Effector CD4-positive, alpha-beta T cell (primary cell): Measurements from ENCODE around the gene RAB3GAP1.

Source experiments
- DNase-seq: peaks from one replicate; pipeline ENCODE4 v3.0.0-alpha.2; 2020

RAB3GAP1 gene

DNA sequence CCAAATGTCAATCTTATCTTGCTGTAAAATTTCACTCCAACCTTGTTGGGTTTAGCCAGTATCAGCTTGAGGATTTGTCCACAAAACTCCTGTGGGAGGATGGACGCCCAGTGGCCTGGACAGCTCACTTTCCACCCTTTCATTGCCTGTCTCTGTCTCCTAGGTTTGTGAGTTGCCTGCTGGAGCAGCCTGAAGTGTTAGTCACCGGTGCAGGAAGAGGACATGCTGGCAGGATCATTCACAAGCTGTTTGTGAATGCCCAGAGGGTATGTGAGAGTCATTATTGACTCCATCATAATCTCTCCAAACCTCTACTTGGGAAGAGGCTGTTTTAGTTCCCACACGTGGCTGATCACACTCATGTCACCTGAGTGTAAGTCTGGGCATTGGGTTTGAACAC lies 112.3 kb downstream of the RAB3GAP1 start:
- no peak for DNase-seq

DNA sequence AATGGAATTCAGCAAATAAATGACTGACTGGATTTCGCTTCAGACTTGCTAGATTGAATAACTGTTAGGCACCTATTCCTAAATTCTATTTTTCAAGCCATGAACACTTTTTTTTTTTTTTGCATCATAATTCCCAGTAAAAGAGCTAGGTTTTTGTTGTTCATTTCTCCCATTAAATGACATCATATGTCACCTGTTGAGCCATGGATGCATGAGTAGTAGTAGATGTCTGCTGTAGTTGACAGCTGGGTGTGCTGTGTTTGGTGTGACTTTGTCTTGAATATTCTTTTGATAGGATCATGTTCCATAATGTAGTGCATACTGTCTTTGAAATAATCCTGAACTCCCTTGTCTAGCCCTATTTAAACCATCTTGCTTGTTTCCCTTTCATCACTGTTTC lies 115.2 kb downstream of the RAB3GAP1 start:
- DNase-seq: no peak

DNA sequence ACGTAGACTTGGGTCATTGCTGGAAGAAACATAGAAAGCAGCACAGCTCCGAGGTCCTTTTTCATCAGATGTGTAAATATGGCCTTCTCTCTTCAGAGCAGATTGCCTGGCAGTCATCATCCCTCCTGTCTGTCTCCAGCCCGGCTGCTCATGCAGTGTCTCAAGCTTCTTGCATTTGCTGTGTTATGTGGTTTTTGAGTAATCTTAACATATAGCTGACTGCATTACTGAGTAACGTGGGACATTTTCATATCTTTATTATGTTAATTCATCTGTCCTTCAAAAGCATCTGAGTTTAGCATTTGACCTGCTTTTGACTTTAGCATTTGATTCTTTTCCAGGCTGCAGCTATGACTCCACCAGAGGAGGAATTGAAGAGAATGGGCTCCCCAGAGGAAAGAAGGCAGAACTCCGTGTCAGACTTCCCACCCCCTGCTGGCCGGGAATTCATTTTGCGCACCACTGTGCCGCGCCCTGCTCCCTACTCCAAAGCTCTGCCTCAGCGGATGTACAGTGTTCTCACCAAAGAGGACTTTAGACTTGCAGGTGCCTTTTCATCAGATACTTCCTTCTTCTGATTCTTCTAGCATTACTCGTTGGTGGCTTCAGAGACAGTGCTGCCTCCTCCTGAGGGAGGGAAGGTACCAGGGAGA lies 116.2 kb downstream of the RAB3GAP1 start:
- DNase-seq: no peak

DNA sequence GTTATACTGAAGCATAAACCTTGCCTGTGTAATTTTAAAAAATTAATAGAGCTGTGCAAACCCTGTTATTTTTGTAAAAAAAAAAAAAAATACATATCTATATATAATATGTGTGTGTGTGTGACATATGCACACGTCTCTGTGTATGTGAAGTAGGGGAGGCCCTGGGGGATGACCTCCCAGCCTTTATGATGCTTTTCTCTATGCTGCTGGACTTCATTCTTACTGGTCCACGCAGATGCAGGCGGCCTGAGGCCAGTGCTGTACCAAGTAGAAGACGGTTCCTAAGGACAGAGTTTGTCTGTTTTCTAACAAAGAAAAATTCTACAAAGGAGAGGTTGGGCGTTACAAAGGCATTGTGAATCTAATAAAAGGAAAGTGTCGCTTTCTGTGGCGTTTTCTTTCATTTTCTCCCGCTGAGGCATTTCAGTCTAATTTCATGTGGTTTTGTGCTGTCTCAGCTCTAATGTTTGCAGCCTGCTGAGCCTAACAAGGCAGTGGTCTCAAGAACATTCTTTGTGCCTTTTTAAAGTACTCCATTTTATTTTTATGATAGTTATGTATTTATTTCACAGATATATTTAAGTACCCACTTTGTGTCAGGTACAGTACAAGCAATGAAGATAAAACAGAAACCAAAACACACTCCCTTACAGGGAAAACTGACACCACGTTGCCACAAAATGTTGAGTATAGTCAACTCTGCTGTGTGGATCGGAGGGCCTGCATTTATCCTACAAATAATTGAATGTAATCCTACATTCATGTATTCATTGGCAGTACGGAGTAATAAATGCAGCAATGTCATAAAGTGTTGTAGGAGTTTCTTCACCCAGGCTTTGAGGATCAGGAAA lies 118.0 kb downstream of the RAB3GAP1 start:
- DNase-seq: no peak

GRCh38 chr2:135174049-135174809 lies 122.1 kb downstream of the RAB3GAP1 start:
- no peak for DNase-seq

DNA sequence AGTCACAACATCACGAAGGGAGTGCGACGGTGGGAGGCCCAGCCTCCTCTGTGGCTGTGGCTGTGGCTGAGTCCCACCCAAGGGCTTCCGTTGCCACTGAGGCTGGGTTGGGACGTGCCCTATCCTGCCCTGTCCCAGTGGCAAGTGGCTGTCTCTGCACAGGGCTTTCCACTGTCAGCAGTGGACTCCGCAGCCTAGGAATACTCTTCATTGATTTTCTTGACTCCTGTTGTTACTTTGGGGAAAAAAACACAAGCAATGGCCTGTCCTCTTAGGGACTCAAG lies 122.7 kb downstream of the RAB3GAP1 start:
- no peak for DNase-seq

- DNase-seq: no peak
Measured at GRCh38 chr2:135175177-135175576, 123.1 kb downstream of the RAB3GAP1 start.

DNA sequence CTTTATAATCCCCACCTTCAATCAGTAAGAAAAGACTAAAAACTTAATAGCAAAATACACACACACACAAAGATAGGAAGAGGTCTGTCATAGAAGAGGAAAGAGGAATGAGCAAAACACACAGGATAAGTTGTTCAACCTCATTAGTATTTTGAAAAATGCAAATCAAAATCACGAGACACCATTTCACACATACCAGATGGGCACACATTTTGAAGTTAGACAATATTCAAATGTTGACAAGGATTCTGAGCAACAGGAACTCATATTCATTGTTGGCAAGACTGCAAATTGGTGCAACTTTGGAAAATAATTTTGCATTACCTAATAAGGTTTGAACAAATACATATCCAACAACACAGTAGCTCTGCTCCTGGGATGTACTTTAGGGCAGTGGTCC lies 127.6 kb downstream of the RAB3GAP1 start:
- DNase-seq: no peak

- DNase-seq: no peak
Measured at GRCh38 chr2:135182190-135182589, 130.1 kb downstream of the RAB3GAP1 start.

DNA sequence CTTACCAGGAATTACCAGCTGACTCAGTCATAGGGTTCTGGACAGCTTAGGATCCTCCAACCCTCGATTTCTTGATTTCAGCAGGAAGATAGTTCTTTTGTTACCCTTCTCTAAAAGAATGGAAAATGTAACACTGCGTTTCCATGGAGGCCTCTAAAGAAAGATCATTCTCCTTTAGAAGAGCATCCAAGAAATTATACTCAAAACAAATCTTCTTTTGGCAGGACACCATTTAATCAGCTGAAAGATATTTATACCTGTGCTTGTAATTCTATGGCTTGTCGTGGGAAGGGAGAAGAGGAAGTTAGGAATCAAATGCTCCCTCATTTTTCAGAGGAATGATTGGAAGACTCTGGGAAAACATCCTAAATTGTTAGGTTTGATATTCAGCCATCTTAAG lies 130.5 kb downstream of the RAB3GAP1 start:
- no peak for DNase-seq

- DNase-seq: no peak
Measured at GRCh38 chr2:135183822-135184221, 131.7 kb downstream of the RAB3GAP1 start.

GRCh38 chr2:135186054-135186453 lies 134.0 kb downstream of the RAB3GAP1 start:
- no peak for DNase-seq

GRCh38 chr2:135187270-135187669 lies 135.2 kb downstream of the RAB3GAP1 start:
- DNase-seq: no peak

GRCh38 chr2:135189148-135189547 lies 137.1 kb downstream of the RAB3GAP1 start:
- DNase-seq: no peak

DNA sequence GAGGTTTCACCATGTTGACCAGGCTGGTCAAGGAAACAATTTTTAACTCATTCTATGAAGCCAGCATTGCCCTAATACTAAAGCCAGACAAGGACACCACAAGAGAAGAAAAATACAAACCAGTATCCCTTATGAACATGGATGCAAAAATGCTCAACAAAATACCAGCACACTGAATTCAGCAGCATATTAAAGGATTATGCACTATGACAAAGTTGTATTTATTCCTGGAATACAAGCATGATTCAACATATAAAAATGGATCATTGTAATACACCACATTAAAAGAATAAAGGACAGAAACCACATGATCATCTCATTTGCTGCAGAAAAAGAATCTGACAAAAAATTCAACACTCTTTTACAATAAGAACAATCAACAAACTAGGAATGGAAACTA lies 138.7 kb downstream of the RAB3GAP1 start:
- no peak for DNase-seq

- no peak for DNase-seq
Measured at GRCh38 chr2:135198481-135198880, 146.4 kb downstream of the RAB3GAP1 start.

DNA sequence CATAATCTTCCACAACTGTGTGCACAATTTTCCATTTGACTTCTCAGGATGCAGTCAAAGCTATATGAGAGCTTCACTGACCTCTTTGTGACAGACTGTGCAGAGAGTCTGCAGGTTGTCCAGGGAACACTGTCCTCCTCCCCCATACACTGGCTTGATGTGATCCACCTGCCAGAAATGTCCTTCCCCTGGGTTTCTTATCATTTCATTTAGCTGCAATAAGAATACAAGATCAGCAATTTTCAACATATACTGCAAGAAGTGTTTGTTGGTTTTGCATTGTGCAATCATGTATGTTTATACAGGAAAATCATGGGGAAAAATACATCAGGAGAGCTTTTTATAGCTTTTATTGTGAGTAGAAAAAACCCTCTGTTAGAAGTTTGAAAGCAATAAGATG lies 150.7 kb downstream of the RAB3GAP1 start:
- DNase-seq: no peak

- no peak for DNase-seq
Measured at GRCh38 chr2:135203944-135204343, 151.9 kb downstream of the RAB3GAP1 start.

- DNase-seq: no peak
Measured at GRCh38 chr2:135208016-135208415, 155.9 kb downstream of the RAB3GAP1 start.

- DNase-seq: no peak
Measured at GRCh38 chr2:135212757-135213156, 160.7 kb downstream of the RAB3GAP1 start.

- no peak for DNase-seq
Measured at GRCh38 chr2:135218426-135218825, 166.3 kb downstream of the RAB3GAP1 start.

GRCh38 chr2:135219226-135219625 lies 167.1 kb downstream of the RAB3GAP1 start:
- DNase-seq: no peak
